Cardiac muscle cell (in vitro differentiated cells and primary cell): ENCODE results near the gene CGB5. TPM values are rescaled to one million over a fixed set of nuclear protein-coding genes. Genes with fewer than 3 reads are reported as not detected.
"Not testable (repeated sequence)": the region's sequence is repeated elsewhere in the genome, so short reads cannot be mapped to it uniquely, and the experiment has no call there.

Experiments used
- DNase-seq, 2 donors: peaks; one replicate each; pipeline versions ENCODE4 v3.0.0 to v3.0.0-alpha.2; 2010 to 2017; ENCODE audit warnings: low read depth in 1 of 2, low spot score in 1 of 2
- H3K27ac ChIP-seq: fragments of 200-600 bp; sonication (generic); 2 replicates; pipeline ENCODE4 v1.5.1; 2016
- H3K27me3 ChIP-seq: fragments of 200-600 bp; sonication (generic); 2 replicates; pipeline ENCODE4 v1.6.0; 2016; ENCODE audit warnings: control low read depth
- H3K36me3 ChIP-seq: fragments of 200-600 bp; sonication (generic); 2 replicates; pipeline ENCODE4 v1.5.1; 2016; ENCODE audit warnings: control low read depth
- H3K4me1 ChIP-seq: fragments of 200-600 bp; sonication (generic); 2 replicates; pipeline ENCODE4 v1.8.1; 2017; ENCODE audit warnings: low read depth, mild to moderate bottlenecking, mixed run types
- H3K4me3 ChIP-seq: fragments of 200-600 bp; sonication (generic); 2 replicates; pipeline ENCODE4 v1.5.1; 2016; ENCODE audit warnings: mild to moderate bottlenecking
- H3K9me3 ChIP-seq: fragments of 200-600 bp; sonication (generic); 2 replicates; pipeline ENCODE4 v1.5.1; 2017; ENCODE audit warnings: low read depth, mild to moderate bottlenecking, control low read depth
- CTCF ChIP-seq: IDR thresholded peaks from 2 replicates; pipeline ENCODE4 v1.5.1; 2012; ENCODE audit warnings: low read depth, mild to moderate bottlenecking, low read length
- polyA plus RNA-seq: library from polyadenylated mRNA; unstranded; fragments of >200 nt; fragmentation: Nextera tagmentation; extraction: Ambion mirVana; gene quantifications from 2 replicates; pipeline ENCODE4 v1.2.1, GENCODE V29; 2016
- total RNA-seq: library from RNA; depleted of rRNA; stranded (reverse); fragments of >200 nt; gene quantifications from 2 replicates; pipeline ENCODE4 v1.2.3, GENCODE V29; 2016

Gene CGB5
- total RNA-seq (not detected in 2 replicates), polyA plus RNA-seq (not detected in 2 replicates)

DNA sequence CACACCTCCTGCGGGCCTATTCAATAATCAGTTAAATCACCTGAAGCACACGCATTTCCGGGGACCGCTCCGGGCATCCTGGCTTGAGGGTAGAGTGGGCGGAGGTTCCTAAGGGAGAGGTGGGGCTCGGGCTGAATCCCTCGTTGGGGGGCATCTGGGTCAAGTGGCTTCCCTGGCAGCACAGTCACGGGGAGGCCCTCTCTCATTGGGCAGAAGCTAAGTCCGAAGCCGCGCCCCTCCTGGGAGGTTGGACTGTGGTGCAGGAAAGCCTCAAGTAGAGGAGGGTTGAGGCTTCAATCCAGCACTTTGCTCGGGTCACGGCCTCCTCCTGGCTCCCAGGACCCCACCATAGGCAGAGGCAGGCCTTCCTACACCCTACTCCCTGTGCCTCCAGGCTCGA is at the start of gene CGB5:
CGB5 (plus strand) TSS at position 301 of the 400 bp plus-strand sequence. CDS start 362 bp downstream, outside the sequence.
- H3K9me3 ChIP-seq, H3K36me3 ChIP-seq, H3K4me1 ChIP-seq, H3K4me3 ChIP-seq, H3K27me3 ChIP-seq, H3K27ac ChIP-seq, DNase-seq: not testable (repeated sequence)

GRCh38 chr19:48994035-48994386 is 49.6 kb upstream of the CGB5 start:
- Histone ChIP-seq H3K36me3 (no peaks in the 10 kb centered on the region), H3K27me3 (no peaks in the 10 kb centered on the region), H3K9me3 (no peaks in the 10 kb centered on the region), H3K4me1 (peaks cover 15% of the 10 kb centered on the region), H3K27ac (peak overlapping the region; percentile 77), H3K4me3 (peak overlapping the region; percentile 63)
- TF ChIP-seq CTCF: no peak
- no peak for DNase-seq

DNA sequence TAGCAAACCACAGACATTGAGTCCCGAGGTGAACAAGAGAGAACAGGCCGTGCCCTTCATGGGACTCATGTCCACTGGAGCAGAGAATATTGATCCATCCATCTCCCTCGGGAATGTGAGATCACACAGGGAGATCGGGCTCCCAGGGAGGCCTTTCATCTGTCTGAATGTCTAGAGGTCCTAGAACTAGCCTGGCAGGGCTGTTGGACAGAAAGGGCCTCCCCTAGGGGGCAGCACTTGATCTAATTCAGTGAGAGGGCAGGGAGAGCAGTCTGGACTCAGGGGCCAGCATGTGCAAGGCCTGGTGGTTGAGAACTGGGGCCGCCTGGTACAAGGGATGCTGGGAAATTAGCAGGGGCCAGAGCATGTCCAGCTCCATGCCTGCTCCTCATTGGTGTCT is 45.7 kb upstream of the CGB5 start:
- H3K27me3 ChIP-seq: no peaks in the 10 kb centered on the region
- H3K36me3 ChIP-seq: peaks cover 3% of the 10 kb centered on the region
- H3K4me1 ChIP-seq: peaks cover 5% of the 10 kb centered on the region
- no peaks in the 10 kb centered on the region for H3K9me3 ChIP-seq
- H3K27ac ChIP-seq: no peak overlapping the region
- no peak overlapping the region for H3K4me3 ChIP-seq
- DNase-seq: peak; percentile 63 to 73
- TF ChIP-seq CTCF: peak; percentile 64

DNA sequence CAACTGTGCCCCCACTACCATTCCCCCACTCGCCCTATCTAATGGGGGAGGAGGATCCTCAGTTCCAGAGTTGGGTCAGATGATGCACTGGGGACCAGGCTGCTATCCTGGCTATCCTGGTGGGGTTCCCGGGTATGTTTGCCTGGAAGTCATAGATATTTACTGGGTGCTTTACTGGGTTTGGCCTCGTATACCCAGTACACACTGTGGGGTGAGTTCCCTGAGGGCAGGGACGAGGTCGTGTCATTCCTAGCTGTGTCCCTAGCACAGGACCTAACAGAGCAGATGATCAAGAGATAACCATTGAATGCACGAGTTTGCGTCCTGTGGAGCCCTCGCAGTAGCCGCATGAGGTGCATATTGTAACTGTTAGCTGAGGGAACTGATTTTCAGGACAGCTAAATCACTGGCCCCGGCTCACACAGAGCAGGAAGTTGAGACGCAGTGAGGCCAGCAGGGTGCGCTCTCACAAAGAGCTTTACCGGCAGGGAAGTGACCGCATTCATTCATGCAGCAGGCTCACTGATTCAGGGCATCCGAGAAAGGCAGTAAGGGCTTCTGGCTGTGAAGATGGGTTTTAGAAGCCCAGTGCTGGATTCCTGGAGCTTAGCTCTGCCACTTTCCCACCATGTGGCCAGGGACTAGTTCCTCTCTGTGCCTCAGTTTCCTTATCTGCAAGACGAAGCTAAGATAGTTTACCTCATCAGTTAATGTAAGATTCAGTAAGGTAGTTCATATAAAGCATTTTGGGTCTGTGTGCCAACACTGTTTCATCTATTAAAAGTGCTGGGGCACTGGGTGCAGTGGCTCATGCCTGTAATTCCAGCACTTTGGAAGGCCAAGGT is 43.9 kb upstream of the CGB5 start:
- peak; percentile 83 for TF ChIP-seq CTCF
- no peaks in the 10 kb centered on the region for H3K4me1 ChIP-seq
- peaks cover 7% of the 10 kb centered on the region for H3K36me3 ChIP-seq
- H3K4me3 ChIP-seq: no peak overlapping the region
- H3K27me3 ChIP-seq: no peaks in the 10 kb centered on the region
- no peaks in the 10 kb centered on the region for H3K9me3 ChIP-seq
- peak; percentile 80 to 82 for DNase-seq
- H3K27ac ChIP-seq: no peak overlapping the region

- no peak overlapping the region for H3K27ac ChIP-seq
- H3K27me3 ChIP-seq: no peaks in the 10 kb centered on the region
- H3K4me3 ChIP-seq: no peak overlapping the region
- DNase-seq: no peak
- TF ChIP-seq CTCF: no peak
- H3K9me3 ChIP-seq: no peaks in the 10 kb centered on the region
- H3K36me3 ChIP-seq: peaks cover 12% of the 10 kb centered on the region
- no peaks in the 10 kb centered on the region for H3K4me1 ChIP-seq
Observed at GRCh38 chr19:49004133-49004532, 39.5 kb upstream of the CGB5 start.

- Histone ChIP-seq H3K4me1 (no peaks in the 10 kb centered on the region), H3K9me3 (no peaks in the 10 kb centered on the region), H3K27ac (no peak overlapping the region), H3K36me3 (peaks cover 13% of the 10 kb centered on the region), H3K27me3 (no peaks in the 10 kb centered on the region), H3K4me3 (no peak overlapping the region)
- TF ChIP-seq CTCF: no peak
- DNase-seq: no peak
Observed at GRCh38 chr19:49004964-49005614, 38.6 kb upstream of the CGB5 start.
